Activated CD4-positive, CD25-positive, alpha-beta regulatory T cell (primary cell): ENCODE results near the gene ST3GAL5.
"Not testable (repeated sequence)": the region's sequence is repeated elsewhere in the genome, so short reads cannot be mapped to it uniquely, and the experiment has no call there.

Source experiments
- DNase-seq, 4 experiments: peaks; one replicate each; lab custom pipeline; 2025; lab: John Stamatoyannopoulos, UW

Gene ST3GAL5

GRCh38 chr2:85888684-85889626, at the start of gene ST3GAL5:
ST3GAL5 (minus strand) TSS chr2:85888990; CDS start chr2:85888905, 85 bp downstream.
- DNase-seq: peak; percentile 88 to 95 (median 90)

GRCh38 chr2:85938456-85938855, 49.7 kb upstream of the ST3GAL5 start:
- DNase-seq: no peak

GRCh38 chr2:85937069-85937439, 48.3 kb upstream of the ST3GAL5 start:
- no peak for DNase-seq

GRCh38 chr2:85936421-85937068, 47.8 kb upstream of the ST3GAL5 start:
- DNase-seq: no peak

GRCh38 chr2:85935746-85936208, 47.0 kb upstream of the ST3GAL5 start:
- no peak for DNase-seq

- no peak for DNase-seq
These were observed 46.5 kb upstream of the ST3GAL5 start for GRCh38 chr2:85935170-85935745.

- DNase-seq: no peak
These were observed 45.2 kb upstream of the ST3GAL5 start for GRCh38 chr2:85933753-85934594.

DNA sequence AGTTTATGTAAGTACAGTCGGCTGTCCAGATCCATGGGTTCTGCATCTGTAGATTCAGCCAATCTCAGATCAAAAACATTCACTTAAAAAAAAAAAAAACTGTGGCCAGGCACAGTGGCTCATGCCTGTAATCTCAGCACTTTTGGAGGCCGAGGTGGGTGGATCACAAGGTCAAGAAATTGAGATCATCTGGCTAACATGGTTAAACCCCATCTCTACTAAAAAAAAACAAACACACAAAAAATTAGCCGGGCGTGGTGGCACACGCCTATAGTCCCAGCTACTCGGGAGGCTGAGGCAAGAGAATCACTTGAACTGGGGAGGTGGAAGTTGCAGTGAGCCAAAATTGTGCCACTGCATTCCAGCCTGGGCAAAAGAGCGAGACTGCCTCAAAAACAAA, 42.4 kb upstream of the ST3GAL5 start:
- DNase-seq: not testable (repeated sequence)

DNA sequence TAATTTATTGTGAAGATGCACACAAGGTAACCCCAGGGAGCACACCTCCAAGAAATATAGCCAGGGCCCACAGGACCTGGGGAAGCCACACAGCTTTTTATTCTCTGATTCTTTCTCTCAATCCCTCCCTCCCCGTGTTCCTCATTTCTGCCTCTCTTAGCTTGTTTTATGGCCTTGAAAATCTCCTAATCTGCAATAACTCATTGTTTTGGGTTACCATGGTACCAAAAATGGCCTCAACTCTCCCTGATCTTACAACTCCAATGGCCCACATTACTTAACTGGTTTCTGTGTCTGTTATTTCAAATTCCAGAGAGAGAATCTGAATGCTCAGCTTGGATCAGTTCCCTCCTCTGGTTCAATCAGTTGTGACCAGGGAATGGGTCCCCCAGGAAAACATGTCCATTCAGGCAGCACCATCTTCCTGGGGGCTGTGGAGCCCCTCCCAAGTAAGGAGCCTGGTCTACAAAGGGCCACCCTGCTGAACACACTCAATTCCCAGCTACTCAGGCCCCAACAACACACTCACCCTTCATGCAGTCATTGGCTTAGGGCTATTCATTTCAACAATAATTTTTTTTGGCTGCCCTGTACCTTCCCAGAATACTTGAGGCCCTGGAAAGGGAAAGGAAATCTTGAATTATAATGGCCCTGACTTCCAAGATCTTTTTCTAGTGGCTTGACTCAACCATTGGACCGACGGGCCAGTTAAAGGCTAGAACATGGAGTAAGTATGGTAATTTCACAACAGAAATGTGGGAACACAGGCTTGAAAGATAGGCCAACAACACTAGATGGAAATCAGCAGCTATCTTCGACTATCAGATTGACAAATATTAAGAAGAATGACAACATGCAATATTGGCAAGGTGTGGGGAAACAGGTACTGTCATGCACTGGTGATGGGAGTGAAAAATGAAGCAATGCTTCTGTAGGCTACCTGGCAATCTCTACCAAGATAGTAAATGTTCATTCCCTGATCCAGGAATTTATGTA, 41.6 kb upstream of the ST3GAL5 start:
- DNase-seq: no peak

GRCh38 chr2:85929096-85930050, 40.6 kb upstream of the ST3GAL5 start:
- DNase-seq: no peak

GRCh38 chr2:85926931-85927661, 38.3 kb upstream of the ST3GAL5 start:
- no peak for DNase-seq

- no peak for DNase-seq
These were observed 37.7 kb upstream of the ST3GAL5 start for GRCh38 chr2:85926526-85926925.

DNA sequence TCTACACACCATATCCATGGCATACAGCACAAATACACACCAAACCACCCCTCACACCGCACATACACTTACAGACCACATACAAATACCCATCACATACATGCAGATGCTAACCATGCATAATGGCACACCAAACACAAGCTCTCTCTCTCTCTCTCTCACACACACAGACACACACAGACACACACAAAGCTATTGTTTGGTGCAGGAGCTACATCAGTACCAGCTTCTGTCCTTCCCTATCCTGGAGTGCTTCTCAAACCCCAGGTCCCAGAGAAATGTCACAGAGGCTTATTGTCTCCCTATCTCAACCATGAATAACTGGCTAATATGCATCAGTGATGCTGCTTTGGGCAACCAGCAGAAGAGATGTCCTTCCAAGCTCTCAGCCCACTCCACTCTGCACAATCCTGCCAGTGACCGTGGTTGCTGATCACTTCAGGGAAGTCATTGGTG, 36.5 kb upstream of the ST3GAL5 start:
- no peak for DNase-seq

- DNase-seq: no peak
These were observed 35.7 kb upstream of the ST3GAL5 start for GRCh38 chr2:85924522-85924921.

- no peak for DNase-seq
These were observed 33.4 kb upstream of the ST3GAL5 start for GRCh38 chr2:85922199-85922598.

GRCh38 chr2:85921659-85922058, 32.9 kb upstream of the ST3GAL5 start:
- no peak for DNase-seq

DNA sequence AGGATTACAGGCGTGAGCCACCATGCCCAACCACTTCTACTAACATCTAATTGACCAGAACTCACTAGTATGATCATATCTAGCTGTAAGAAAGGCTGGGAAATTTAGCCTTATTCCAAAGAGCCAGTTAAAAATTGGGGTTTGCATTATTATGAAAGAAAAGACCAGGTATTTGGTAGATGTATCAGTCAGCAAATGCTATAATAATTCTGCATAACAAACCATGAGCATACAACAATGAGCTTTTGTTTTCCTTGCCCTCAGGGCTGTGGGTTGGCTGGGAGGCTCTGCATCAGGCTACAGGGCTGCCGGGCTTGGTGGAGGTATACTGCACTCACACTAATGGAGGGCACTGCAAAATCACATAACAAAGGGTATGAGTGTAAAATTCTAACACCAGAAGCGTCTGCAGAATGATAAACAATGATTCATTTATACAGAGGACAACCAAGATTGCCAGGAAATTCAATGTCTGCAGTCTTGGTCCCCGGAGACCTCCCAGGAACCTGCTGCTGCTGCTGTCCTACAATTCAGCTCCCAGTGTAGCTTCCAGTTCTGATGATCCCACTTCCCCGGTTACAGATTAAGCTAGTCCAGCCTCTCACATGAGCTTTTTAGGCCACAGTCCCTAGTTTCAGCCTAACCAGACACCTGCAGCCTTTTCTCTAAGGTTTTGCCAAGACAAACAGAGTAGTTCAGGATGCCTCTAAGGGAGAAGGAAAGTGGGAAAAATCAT, 32.2 kb upstream of the ST3GAL5 start:
- DNase-seq: no peak
